ENCODE results near the gene CCNE1. TPM values are rescaled to one million over a fixed set of nuclear protein-coding genes. Genes with fewer than 3 reads are reported as not detected.

CCNE1 gene
- total RNA-seq, 4 donors from 2014 or later, result 1.5 to 5.0 (median 2.9) TPM

DNA sequence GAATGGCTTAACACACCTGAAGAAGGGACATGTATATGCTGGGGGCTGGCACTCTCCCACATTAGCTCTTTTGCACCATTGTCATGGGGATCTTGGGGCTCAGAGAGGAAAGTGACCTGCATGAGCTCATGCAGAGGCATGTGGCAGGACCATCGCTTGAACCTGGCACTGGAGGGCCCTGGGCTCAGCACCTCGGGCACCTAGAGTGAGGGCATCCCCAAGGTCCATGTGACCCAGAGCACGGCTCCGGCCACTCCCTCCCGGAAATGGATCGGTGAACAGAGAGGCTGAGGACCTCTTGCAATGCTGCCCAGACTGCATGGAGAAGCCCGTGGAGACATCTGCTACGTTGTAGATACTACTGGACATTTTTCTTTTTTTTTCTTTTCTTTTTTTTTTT, 38.6 kb upstream of the CCNE1 start:
- H3K36me3 ChIP-seq, result no peaks in the 10 kb centered on the region
- H3K4me1 ChIP-seq, result peaks cover 0 to 6% (median 0%) of the 10 kb centered on the region in 3 donors
- peaks cover 6% of the 10 kb centered on the region for H3K27me3 ChIP-seq
- no peaks in the 10 kb centered on the region for H3K9me3 ChIP-seq
- ATAC-seq, result no peak
- no peak overlapping the region for H3K4me3 ChIP-seq
- TF ChIP-seq POLR2AphosphoS5 (IDR thresholded peaks at IDR 0.05) (no peak), POLR2A (IDR thresholded peaks at IDR 0.05) (no peak), EP300 (IDR thresholded peaks at IDR 0.05) (no peak)
- TF ChIP-seq, protein P1, sequence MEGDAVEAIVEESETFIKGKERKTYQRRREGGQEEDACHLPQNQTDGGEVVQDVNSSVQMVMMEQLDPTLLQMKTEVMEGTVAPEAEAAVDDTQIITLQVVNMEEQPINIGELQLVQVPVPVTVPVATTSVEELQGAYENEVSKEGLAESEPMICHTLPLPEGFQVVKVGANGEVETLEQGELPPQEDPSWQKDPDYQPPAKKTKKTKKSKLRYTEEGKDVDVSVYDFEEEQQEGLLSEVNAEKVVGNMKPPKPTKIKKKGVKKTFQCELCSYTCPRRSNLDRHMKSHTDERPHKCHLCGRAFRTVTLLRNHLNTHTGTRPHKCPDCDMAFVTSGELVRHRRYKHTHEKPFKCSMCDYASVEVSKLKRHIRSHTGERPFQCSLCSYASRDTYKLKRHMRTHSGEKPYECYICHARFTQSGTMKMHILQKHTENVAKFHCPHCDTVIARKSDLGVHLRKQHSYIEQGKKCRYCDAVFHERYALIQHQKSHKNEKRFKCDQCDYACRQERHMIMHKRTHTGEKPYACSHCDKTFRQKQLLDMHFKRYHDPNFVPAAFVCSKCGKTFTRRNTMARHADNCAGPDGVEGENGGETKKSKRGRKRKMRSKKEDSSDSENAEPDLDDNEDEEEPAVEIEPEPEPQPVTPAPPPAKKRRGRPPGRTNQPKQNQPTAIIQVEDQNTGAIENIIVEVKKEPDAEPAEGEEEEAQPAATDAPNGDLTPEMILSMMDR (IDR thresholded peaks at IDR 0.05), result no peak
- WGBS, 2 donors (ENCODE audit: low coverage in 1 of 2), result 69% methylated on average over 5 of the region's 8 CpGs; no CpG with 5 or more reads in 1 of the 2 donors
- no peak overlapping the region for H3K27ac ChIP-seq

DNA sequence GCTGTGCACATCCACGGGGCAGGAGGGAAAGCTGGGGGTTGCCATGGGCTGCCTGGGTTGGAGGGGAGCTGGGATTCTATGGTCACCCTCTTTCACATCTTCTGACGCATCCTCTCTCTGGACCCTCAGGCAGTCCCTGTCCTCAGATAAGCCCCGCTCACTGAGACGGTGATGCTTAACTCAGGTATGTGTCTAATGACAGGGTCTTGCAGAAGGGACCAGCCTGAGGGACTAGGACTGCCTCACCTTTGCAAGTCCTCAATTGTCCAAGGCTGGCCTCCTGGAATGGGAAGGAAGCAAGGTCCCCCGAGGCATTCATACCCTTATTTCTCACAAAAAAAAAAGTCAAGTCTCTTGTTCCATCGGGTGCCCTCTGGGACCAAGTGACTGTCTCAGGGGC, 37.7 kb upstream of the CCNE1 start:
- TF ChIP-seq POLR2AphosphoS5 (IDR thresholded peaks at IDR 0.05) (no peak), EP300 (IDR thresholded peaks at IDR 0.05) (no peak), POLR2A (IDR thresholded peaks at IDR 0.05) (no peak)
- TF ChIP-seq, protein P1 (IDR thresholded peaks at IDR 0.05), result no peak
- ATAC-seq, result no peak
- H3K9me3 ChIP-seq, result no peaks in the 10 kb centered on the region
- no peak overlapping the region for H3K4me3 ChIP-seq
- WGBS, 2 donors (ENCODE audit: low coverage in 1 of 2), result 90% methylated on average over 2 of the region's 6 CpGs; no CpG with 5 or more reads in 1 of the 2 donors
- H3K36me3 ChIP-seq, result no peaks in the 10 kb centered on the region
- H3K27ac ChIP-seq, result no peak overlapping the region
- H3K27me3 ChIP-seq, result peaks cover 15% of the 10 kb centered on the region
- peaks cover 0 to 6% (median 0%) of the 10 kb centered on the region in 3 donors for H3K4me1 ChIP-seq

DNA sequence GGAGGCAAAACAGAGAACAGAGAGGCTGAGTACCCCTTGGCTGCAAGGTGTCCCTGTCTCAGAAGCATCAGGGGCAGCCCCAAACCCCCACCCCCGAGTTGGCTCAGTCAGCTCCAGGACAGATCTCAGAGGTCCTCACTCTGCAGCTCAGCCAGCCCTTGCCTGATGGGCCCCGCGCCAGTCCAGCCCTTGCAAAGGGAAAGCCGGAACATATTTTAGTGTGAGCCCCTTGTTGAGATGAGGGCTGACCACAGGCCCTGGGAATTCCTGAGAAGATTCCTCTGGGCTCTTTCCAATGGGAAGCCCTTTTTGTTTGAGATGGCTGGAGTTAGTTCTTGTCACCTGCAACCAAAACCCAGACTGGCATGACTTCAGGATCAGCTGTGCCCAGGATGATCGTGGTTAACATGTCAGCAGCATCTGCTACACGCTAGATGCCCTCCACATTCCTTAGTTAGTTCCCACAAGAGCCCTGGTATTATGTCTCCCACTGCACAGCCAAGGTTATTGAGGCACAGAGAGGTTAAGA, 33.9 kb upstream of the CCNE1 start:
- TF ChIP-seq EP300 (IDR thresholded peaks at IDR 0.05) (no peak), POLR2A (IDR thresholded peaks at IDR 0.05) (no peak), POLR2AphosphoS5 (IDR thresholded peaks at IDR 0.05) (no peak)
- TF ChIP-seq, protein P1 (IDR thresholded peaks at IDR 0.05), result no peak
- H3K4me3 ChIP-seq, result no peak overlapping the region
- H3K4me1 ChIP-seq, result no peaks in the 10 kb centered on the region
- 0 to 72% methylated on average over 1 to 3 of the region's 6 CpGs for WGBS, 2 donors (ENCODE audit: low coverage in 1 of 2)
- no peaks in the 10 kb centered on the region for H3K9me3 ChIP-seq
- H3K36me3 ChIP-seq, result no peaks in the 10 kb centered on the region
- peaks cover 15% of the 10 kb centered on the region for H3K27me3 ChIP-seq
- ATAC-seq, result no peak
- H3K27ac ChIP-seq, result no peak overlapping the region

DNA sequence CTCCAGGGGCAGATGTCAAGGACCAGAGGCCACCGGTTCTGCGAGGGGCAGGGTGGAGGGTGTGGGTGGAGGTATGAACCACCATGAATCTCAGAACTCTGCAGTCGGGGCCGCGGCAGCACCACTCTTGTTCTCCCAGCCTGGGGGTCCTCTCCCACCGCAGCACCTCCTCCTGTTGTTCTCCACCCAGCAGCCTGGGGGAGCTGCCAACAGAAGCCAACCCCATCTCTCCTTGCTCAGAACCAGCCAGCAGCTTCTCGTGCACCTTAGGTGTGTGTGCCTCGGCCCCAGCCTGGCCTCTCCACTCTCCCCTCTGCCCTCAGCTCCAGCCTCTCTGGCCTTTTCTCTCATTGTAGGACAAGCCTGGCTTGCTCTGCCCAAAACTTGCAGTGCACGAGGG, 31.9 kb upstream of the CCNE1 start:
- Histone ChIP-seq H3K4me1 (no peaks in the 10 kb centered on the region), H3K27me3 (peaks cover 15% of the 10 kb centered on the region), H3K4me3 (no peak overlapping the region), H3K9me3 (no peaks in the 10 kb centered on the region), H3K36me3 (no peaks in the 10 kb centered on the region), H3K27ac (no peak overlapping the region)
- WGBS, 2 donors (ENCODE audit: low coverage in 1 of 2), result 59% methylated on average over 5 of the region's 9 CpGs; no CpG with 5 or more reads in 1 of the 2 donors
- TF ChIP-seq, protein P1 (IDR thresholded peaks at IDR 0.05), result no peak
- no peak for TF ChIP-seq POLR2A (IDR thresholded peaks at IDR 0.05)
- no peak for TF ChIP-seq EP300 (IDR thresholded peaks at IDR 0.05)
- no peak for TF ChIP-seq POLR2AphosphoS5 (IDR thresholded peaks at IDR 0.05)
- ATAC-seq, result no peak

Data from gastroesophageal sphincter (tissue), 4 donors.